AG09319 (cell line): ENCODE data around the gene GMPR2.
A peak's percentile ranks its signal among the peaks of the same experiment; 100 is the strongest.

Source experiments
- DNase-seq: peaks from one replicate; pipeline ENCODE4 v3.0.0-alpha.2; 2010; ENCODE audit warnings: low read depth; ENCODE audit errors: extremely low read depth
- TF ChIP-seq, protein P1 (sequence below): IDR thresholded peaks from 2 replicates; pipeline ENCODE4 v1.5.1; 2011; ENCODE audit warnings: low read depth, mild to moderate bottlenecking, inconsistent platforms, low read length, moderate library complexity

The GMPR2 gene

GRCh38 chr14:24274101-24274543, 41.4 kb downstream of the GMPR2 start:
- TF ChIP-seq, protein P1, sequence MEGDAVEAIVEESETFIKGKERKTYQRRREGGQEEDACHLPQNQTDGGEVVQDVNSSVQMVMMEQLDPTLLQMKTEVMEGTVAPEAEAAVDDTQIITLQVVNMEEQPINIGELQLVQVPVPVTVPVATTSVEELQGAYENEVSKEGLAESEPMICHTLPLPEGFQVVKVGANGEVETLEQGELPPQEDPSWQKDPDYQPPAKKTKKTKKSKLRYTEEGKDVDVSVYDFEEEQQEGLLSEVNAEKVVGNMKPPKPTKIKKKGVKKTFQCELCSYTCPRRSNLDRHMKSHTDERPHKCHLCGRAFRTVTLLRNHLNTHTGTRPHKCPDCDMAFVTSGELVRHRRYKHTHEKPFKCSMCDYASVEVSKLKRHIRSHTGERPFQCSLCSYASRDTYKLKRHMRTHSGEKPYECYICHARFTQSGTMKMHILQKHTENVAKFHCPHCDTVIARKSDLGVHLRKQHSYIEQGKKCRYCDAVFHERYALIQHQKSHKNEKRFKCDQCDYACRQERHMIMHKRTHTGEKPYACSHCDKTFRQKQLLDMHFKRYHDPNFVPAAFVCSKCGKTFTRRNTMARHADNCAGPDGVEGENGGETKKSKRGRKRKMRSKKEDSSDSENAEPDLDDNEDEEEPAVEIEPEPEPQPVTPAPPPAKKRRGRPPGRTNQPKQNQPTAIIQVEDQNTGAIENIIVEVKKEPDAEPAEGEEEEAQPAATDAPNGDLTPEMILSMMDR, result no peak
- DNase-seq, result no peak

DNA sequence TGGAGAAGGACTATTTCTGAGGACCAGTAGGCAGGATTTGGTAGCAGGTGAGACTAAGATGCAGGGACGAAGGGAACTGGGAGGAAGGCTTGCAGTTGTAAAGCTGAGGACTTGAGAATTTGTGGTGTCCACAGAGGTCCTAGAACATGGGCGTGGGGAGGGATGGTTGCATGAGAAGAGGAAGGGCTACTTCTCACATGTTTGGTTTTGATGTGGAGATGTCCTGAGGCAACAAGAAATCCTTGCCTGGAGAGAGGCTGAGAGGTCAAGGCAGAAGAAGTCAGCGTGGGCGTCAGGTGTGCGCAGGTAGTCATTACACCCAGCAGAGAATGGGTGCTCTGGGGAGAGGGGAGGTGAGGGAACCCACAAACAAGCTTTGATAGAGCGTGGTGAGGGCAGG, 44.3 kb downstream of the GMPR2 start:
- no peak for DNase-seq
- TF ChIP-seq, protein P1, result no peak

DNA sequence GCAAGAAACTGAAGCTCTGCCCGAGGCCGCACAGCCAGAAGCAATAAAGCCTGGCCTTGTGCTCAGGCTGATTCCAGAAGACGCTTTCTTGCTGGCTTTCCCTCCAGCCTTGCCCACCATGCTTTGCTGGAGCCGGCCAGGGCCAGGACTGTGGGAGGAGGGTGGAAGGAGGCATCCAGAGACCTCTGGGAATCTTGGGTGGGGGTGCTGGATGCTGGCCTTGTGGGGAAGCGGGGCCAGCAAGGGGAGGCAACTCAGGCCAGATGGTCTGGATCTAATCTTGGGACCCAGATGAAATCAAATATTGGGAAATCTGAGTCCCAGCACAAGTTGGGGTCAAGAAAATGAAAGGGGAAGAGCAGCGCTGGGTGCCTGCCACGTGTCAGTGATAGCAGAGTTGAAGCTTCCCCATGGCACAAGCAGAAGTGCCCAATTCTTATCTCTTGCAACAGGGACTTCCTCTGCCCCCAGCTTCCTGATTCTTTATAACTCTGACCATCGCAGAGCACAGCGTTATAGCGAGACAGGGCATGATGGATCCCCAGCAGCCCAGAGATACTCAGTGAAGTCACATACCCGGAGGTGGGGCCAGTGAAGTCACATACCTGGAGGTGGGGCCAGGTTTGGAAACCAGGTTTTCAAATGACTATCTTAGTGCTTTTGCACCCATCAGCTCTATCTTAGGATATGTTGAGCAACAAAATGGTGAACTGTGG, 45.0 kb downstream of the GMPR2 start:
- no peak for DNase-seq

GRCh38 chr14:24278424-24278823, 45.7 kb downstream of the GMPR2 start:
- TF ChIP-seq, protein P1, result no peak
- DNase-seq, result no peak

More for the DNA sequence above, 45.0 kb downstream of the GMPR2 start:
- TF ChIP-seq, protein P1, result no peak

- no peak for DNase-seq
- TF ChIP-seq, protein P1, result peak; percentile 14
These were observed 46.8 kb downstream of the GMPR2 start for GRCh38 chr14:24279301-24280186.

DNA sequence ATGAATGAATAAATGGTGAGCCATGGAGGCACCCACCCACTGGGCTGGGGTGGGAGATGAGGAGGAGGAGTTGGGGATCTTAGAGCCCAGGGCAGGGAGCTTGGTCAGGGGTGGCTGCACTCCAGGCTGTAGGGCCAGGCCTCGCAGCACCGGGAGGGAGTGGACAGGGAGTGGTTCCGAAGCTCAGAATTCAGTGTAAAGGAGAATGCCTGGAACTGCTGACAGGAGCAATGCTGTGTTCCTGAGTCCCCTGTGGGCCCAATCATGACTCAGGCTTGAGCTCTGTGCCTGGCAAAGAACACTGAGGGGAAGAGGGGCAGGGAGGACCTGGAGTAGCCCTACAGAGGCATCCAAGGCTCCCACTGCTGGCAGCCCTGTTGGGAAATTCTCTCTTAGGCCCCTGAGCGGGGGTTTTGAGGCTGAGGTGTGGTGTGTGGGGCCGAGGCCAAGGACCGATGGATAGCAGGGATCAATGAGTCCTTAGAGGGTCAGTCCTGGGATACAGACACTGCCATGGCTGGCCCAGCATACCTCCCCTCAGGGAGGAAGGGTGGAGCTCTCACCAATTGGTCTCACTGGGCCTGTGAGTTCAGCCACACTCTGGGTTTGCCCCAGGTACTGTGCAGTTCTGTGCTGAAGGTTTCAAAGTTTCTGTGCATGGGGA, 48.2 kb downstream of the GMPR2 start:
- TF ChIP-seq, protein P1, result no peak

DNA sequence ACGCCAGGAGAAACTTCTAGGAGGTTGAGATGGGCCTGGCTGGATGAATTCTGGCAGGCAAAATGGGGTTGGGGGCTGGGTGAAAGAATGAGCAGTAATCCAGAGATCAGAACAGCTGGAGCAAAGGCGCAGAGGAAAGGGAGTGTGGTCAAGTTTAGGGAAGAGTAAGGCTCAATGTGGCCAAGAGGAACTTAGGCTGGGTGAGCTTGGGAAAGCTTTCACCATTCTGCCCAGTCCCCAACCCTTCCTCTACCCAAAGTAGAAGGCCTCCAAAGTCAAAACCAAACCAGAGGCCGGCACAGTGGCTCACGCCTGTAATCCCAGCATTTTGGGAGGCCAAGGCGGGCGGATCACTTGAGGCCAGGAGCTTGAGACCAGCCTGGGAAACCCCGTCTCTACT, 48.9 kb downstream of the GMPR2 start:
- DNase-seq, result no peak
- TF ChIP-seq, protein P1, result no peak

More for the DNA sequence above, 48.2 kb downstream of the GMPR2 start:
- DNase-seq, result no peak
